HG03520 (cell line): Measurements from ENCODE around the gene MAB21L2.

Experiments
- ATAC-seq: cut with Tn5 transposase; IDR thresholded peaks from one replicate; pipeline ENCODE4 v1.9.1; 2021; ENCODE audit warnings: mild to moderate bottlenecking, moderate library complexity; ENCODE audit not compliant: unreplicated experiment

Gene MAB21L2

GRCh38 chr4:150600812-150601445 lies 19.0 kb downstream of the MAB21L2 start:
- no peak for ATAC-seq

- no peak for ATAC-seq
These were observed 27.2 kb downstream of the MAB21L2 start for GRCh38 chr4:150609131-150609530.

GRCh38 chr4:150619042-150619441 lies 37.1 kb downstream of the MAB21L2 start:
- ATAC-seq = no peak

- ATAC-seq = no peak
These were observed 42.1 kb downstream of the MAB21L2 start for GRCh38 chr4:150624055-150624454.

- ATAC-seq = no peak
These were observed 43.1 kb downstream of the MAB21L2 start for GRCh38 chr4:150625033-150625432.

- no peak for ATAC-seq
These were observed 46.1 kb downstream of the MAB21L2 start for GRCh38 chr4:150628073-150628472.

GRCh38 chr4:150632639-150633038 lies 50.7 kb downstream of the MAB21L2 start:
- ATAC-seq = no peak
